Measurements from ENCODE around the gene SCNN1G.

SCNN1G gene, protein sequence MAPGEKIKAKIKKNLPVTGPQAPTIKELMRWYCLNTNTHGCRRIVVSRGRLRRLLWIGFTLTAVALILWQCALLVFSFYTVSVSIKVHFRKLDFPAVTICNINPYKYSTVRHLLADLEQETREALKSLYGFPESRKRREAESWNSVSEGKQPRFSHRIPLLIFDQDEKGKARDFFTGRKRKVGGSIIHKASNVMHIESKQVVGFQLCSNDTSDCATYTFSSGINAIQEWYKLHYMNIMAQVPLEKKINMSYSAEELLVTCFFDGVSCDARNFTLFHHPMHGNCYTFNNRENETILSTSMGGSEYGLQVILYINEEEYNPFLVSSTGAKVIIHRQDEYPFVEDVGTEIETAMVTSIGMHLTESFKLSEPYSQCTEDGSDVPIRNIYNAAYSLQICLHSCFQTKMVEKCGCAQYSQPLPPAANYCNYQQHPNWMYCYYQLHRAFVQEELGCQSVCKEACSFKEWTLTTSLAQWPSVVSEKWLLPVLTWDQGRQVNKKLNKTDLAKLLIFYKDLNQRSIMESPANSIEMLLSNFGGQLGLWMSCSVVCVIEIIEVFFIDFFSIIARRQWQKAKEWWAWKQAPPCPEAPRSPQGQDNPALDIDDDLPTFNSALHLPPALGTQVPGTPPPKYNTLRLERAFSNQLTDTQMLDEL

DNA sequence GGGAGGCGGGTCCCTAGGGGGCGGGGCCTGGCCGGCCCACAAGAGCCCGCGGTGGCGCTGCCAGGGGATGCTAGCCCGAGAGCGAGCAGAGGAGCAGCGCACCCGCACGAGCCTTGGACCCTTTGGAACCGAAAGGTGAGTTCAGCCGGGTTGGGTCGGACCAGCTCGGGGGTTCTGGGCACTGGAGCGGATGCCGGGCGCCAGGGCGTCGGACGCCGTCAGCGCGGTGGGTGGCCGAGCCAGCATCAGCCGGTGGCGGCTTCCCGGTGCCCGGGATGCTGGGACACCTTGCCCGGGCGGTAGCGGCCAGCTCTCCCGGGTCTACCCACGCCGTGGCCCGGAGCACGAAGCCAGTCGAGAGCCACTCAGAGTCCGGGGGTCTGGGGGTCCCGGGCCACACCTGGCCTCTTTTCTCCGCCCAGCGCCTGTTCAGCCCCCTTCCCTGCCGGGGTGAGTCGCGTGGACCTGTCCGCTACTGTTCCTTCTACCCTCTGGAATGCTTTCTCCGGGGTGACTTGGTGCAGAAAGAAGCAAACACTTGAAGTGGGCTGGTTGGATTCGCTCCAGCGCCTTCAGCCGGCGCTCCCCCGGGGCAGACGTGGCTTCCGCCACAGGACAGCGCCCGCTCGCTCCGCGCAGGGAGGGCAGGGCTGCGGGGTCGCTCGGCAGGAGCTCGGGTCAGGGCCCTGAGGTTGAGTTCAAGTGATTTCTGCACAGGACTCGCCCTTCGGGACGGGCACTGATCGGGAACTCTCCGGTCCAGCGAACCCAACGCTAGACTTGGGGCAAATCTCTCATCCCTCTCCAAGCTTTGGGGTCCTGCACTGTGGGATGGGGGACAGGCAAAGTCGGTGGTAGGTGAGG lies at the start of gene SCNN1G:
TSS of gene SCNN1G (plus strand) at position 67 of the 864 bp plus-strand sequence. CDS start 3,527 bp downstream, outside the sequence.
- Histone ChIP-seq H3K36me3 (ENCODE audit: control insufficient read depth in 1 of 2, insufficient read depth in 2 of 2, low read length in 2 of 2) (no peaks in the 10 kb centered on the region), H3K4me3 (ENCODE audit: low read depth in 1 of 2, low read length in 2 of 2) (peak within 1 kb of the TSS; percentile 52 to 65), H3K9ac (ENCODE audit: low read depth in 1 of 2, low read length in 2 of 2) (no peak within 1 kb of the TSS), H3K27me3 (ENCODE audit: control insufficient read depth in 1 of 2, insufficient read depth in 2 of 2, low read length in 2 of 2) (peaks cover 34 to 35% of the 10 kb centered on the region in 2 donors), H3K4me1 (ENCODE audit: control insufficient read depth in 1 of 2, insufficient read depth in 2 of 2, low read length in 2 of 2) (peaks cover 0 to 8% of the 10 kb centered on the region in 2 donors), H3K27ac (ENCODE audit: low read depth, low read length) (no peak within 1 kb of the TSS), H3K9me3 (ENCODE audit: control insufficient read depth in 1 of 2, low read length in 2 of 2) (no peaks in the 10 kb centered on the region)

DNA sequence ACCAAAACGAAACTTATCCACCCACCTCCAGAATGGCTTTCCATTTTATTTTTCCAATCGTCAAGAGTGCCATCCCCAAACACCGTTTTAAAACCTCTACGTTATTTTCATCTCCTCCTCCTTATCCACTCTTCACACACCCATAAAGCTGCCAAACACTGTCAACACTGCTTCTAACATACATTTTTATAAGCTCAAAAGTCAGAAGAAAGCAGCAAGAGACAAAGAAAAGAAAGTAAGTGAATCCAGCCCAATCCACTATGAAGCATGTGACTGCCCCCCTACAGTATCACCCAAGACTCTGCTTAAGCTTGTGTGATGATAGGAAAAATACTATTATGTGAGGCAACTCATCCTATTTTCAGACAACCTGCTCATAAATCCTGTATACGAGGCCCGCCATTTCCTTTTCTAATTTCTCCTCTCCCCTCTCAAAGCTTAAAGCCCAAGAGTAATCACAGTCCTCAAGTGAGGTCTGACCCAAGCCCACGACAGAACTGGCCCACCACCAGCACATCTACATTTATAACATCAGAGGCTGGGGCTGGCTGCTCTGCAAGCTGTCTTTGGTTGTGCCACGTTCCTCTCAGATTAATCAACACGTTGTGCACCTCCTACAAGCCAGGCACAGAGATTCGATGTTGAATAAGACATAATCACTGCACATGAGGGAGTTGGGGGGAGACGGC lies 49.6 kb upstream of the SCNN1G start:
- H3K4me1 ChIP-seq (ENCODE audit: control insufficient read depth in 1 of 2, insufficient read depth in 2 of 2, low read length in 2 of 2): peaks cover 0 to 8% of the 10 kb centered on the region in 2 donors
- H3K4me3 ChIP-seq (ENCODE audit: low read depth in 1 of 2, low read length in 2 of 2): no peak overlapping the region
- no peak overlapping the region for H3K9ac ChIP-seq (ENCODE audit: low read depth in 1 of 2, low read length in 2 of 2)
- no peaks in the 10 kb centered on the region for H3K36me3 ChIP-seq (ENCODE audit: control insufficient read depth in 1 of 2, insufficient read depth in 2 of 2, low read length in 2 of 2)
- no peaks in the 10 kb centered on the region for H3K27me3 ChIP-seq (ENCODE audit: control insufficient read depth in 1 of 2, insufficient read depth in 2 of 2, low read length in 2 of 2)
- peaks cover 0 to 6% of the 10 kb centered on the region in 2 donors for H3K9me3 ChIP-seq (ENCODE audit: control insufficient read depth in 1 of 2, low read length in 2 of 2)
- H3K27ac ChIP-seq (ENCODE audit: low read depth, low read length): peak overlapping the region; percentile 14

DNA sequence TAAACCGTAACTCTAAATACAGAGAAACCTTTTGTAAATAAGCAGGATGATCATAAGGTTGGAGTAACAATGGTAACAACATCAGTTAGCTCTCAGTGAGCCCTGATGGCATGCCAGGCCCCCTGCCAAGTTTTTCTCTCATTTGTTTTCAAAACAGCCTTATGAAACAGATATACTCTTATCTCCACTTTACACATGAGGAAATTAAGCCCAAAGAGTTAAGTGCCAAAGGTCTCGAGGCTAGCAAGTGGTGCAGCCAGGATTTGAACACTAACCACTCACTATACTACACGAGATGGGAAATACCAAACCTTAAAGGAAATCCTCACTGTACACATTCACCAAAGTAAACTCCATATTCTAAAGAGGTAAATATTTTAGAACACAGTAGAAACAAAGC lies 48.3 kb upstream of the SCNN1G start:
- Histone ChIP-seq H3K9ac (ENCODE audit: low read depth in 1 of 2, low read length in 2 of 2) (no peak overlapping the region), H3K27ac (ENCODE audit: low read depth, low read length) (no peak overlapping the region), H3K4me1 (ENCODE audit: control insufficient read depth in 1 of 2, insufficient read depth in 2 of 2, low read length in 2 of 2) (peaks cover 0 to 8% of the 10 kb centered on the region in 2 donors), H3K4me3 (ENCODE audit: low read depth in 1 of 2, low read length in 2 of 2) (no peak overlapping the region), H3K27me3 (ENCODE audit: control insufficient read depth in 1 of 2, insufficient read depth in 2 of 2, low read length in 2 of 2) (no peaks in the 10 kb centered on the region), H3K36me3 (ENCODE audit: control insufficient read depth in 1 of 2, insufficient read depth in 2 of 2, low read length in 2 of 2) (no peaks in the 10 kb centered on the region), H3K9me3 (ENCODE audit: control insufficient read depth in 1 of 2, low read length in 2 of 2) (peaks cover 0 to 6% of the 10 kb centered on the region in 2 donors)

DNA sequence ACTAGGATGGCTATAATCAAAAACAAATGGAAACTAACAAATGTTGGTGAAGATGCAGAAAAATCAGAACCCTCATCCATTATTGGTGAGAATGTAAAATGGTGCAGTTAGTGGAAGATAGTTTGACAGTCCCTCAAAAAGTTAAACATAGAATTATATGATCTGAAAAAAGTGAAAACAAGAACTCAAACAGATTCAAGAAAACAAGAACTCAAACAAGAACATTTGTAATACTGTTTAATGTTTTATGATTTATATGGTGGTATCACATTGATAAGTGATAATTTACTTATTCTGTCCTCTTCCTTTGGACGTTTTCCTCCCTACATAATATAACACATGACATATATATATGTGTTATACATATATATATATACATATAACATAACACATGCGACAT lies 45.3 kb upstream of the SCNN1G start:
- H3K27me3 ChIP-seq (ENCODE audit: control insufficient read depth in 1 of 2, insufficient read depth in 2 of 2, low read length in 2 of 2): no peaks in the 10 kb centered on the region
- no peak overlapping the region for H3K9ac ChIP-seq (ENCODE audit: low read depth in 1 of 2, low read length in 2 of 2)
- peaks cover 0 to 6% of the 10 kb centered on the region in 2 donors for H3K9me3 ChIP-seq (ENCODE audit: control insufficient read depth in 1 of 2, low read length in 2 of 2)
- peaks cover 11 to 25% of the 10 kb centered on the region in 2 donors for H3K4me1 ChIP-seq (ENCODE audit: control insufficient read depth in 1 of 2, insufficient read depth in 2 of 2, low read length in 2 of 2)
- no peaks in the 10 kb centered on the region for H3K36me3 ChIP-seq (ENCODE audit: control insufficient read depth in 1 of 2, insufficient read depth in 2 of 2, low read length in 2 of 2)
- no peak overlapping the region for H3K27ac ChIP-seq (ENCODE audit: low read depth, low read length)
- H3K4me3 ChIP-seq (ENCODE audit: low read depth in 1 of 2, low read length in 2 of 2): no peak overlapping the region

DNA sequence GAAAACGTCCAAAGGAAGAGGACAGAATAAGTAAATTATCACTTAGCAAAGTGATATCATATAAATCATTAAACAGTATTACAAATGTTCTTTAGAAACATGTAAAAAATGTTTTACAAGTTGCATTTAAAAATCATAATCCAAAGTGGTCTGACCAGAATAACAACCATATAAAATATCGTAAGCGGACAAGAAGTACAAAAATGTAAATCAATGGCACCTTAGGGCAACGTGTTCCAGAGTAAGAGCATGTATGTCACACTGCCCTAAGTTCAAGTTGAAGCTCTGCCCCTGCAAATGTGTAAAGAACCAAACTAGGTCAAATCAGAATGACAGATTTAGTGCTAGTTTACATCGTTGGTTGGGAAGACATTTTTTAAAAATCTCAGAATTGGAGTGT lies 44.7 kb upstream of the SCNN1G start:
- peaks cover 15 to 31% of the 10 kb centered on the region in 2 donors for H3K4me1 ChIP-seq (ENCODE audit: control insufficient read depth in 1 of 2, insufficient read depth in 2 of 2, low read length in 2 of 2)

DNA sequence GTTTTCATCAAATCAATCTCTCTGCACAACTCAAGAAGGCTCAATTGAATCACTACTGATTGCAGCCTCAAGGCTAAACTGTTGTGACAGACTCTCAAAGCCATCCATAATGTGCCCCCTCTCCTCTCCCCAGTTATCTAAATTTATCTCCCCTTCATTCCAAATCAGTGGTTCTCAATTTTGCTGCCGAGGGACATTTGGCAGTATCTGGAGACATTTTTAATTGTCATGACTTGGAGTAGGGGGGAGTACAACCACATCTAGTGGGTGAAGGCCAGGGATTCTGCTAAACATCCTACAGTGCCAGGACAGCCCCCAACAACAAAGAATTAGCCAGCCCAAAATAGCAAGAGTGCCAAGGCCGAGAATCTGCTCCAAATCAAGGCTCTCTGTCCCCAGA lies 42.4 kb upstream of the SCNN1G start:
- H3K27ac ChIP-seq (ENCODE audit: low read depth, low read length): no peak overlapping the region
- no peak overlapping the region for H3K4me3 ChIP-seq (ENCODE audit: low read depth in 1 of 2, low read length in 2 of 2)
- no peaks in the 10 kb centered on the region for H3K36me3 ChIP-seq (ENCODE audit: control insufficient read depth in 1 of 2, insufficient read depth in 2 of 2, low read length in 2 of 2)
- peaks cover 0 to 6% of the 10 kb centered on the region in 2 donors for H3K9me3 ChIP-seq (ENCODE audit: control insufficient read depth in 1 of 2, low read length in 2 of 2)
- H3K9ac ChIP-seq (ENCODE audit: low read depth in 1 of 2, low read length in 2 of 2): no peak overlapping the region
- H3K4me1 ChIP-seq (ENCODE audit: control insufficient read depth in 1 of 2, insufficient read depth in 2 of 2, low read length in 2 of 2): peaks cover 15 to 22% of the 10 kb centered on the region in 2 donors
- H3K27me3 ChIP-seq (ENCODE audit: control insufficient read depth in 1 of 2, insufficient read depth in 2 of 2, low read length in 2 of 2): no peaks in the 10 kb centered on the region

More for the DNA sequence above, 44.7 kb upstream of the SCNN1G start:
- H3K4me3 ChIP-seq (ENCODE audit: low read depth in 1 of 2, low read length in 2 of 2): no peak overlapping the region
- H3K36me3 ChIP-seq (ENCODE audit: control insufficient read depth in 1 of 2, insufficient read depth in 2 of 2, low read length in 2 of 2): no peaks in the 10 kb centered on the region
- peaks cover 0 to 6% of the 10 kb centered on the region in 2 donors for H3K9me3 ChIP-seq (ENCODE audit: control insufficient read depth in 1 of 2, low read length in 2 of 2)
- H3K27ac ChIP-seq (ENCODE audit: low read depth, low read length): no peak overlapping the region
- H3K9ac ChIP-seq (ENCODE audit: low read depth in 1 of 2, low read length in 2 of 2): no peak overlapping the region
- no peaks in the 10 kb centered on the region for H3K27me3 ChIP-seq (ENCODE audit: control insufficient read depth in 1 of 2, insufficient read depth in 2 of 2, low read length in 2 of 2)

DNA sequence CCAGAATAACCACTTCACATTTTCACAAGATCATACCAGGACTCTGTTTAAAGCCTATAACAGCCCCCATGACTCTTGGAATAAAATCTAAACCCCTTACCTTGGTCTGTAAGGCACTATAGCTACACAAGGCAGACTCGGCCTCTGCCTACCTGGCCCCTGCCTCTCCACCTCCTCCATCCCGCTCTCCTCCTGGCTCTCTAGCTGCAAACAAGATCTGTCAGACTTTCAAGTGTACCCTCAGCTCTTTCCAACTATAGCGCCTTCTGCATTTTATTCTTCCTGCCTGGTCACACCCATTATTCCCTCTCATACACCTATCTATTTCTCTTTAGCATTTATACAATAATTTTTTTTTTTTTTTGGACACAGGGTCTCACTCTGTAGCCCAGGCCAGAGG lies 41.5 kb upstream of the SCNN1G start:
- H3K9me3 ChIP-seq (ENCODE audit: control insufficient read depth in 1 of 2, low read length in 2 of 2): peaks cover 0 to 6% of the 10 kb centered on the region in 2 donors
- H3K36me3 ChIP-seq (ENCODE audit: control insufficient read depth in 1 of 2, insufficient read depth in 2 of 2, low read length in 2 of 2): no peaks in the 10 kb centered on the region
- H3K4me1 ChIP-seq (ENCODE audit: control insufficient read depth in 1 of 2, insufficient read depth in 2 of 2, low read length in 2 of 2): peaks cover 15 to 22% of the 10 kb centered on the region in 2 donors
- H3K27ac ChIP-seq (ENCODE audit: low read depth, low read length): no peak overlapping the region
- H3K9ac ChIP-seq (ENCODE audit: low read depth in 1 of 2, low read length in 2 of 2): no peak overlapping the region
- H3K4me3 ChIP-seq (ENCODE audit: low read depth in 1 of 2, low read length in 2 of 2): no peak overlapping the region
- H3K27me3 ChIP-seq (ENCODE audit: control insufficient read depth in 1 of 2, insufficient read depth in 2 of 2, low read length in 2 of 2): no peaks in the 10 kb centered on the region

DNA sequence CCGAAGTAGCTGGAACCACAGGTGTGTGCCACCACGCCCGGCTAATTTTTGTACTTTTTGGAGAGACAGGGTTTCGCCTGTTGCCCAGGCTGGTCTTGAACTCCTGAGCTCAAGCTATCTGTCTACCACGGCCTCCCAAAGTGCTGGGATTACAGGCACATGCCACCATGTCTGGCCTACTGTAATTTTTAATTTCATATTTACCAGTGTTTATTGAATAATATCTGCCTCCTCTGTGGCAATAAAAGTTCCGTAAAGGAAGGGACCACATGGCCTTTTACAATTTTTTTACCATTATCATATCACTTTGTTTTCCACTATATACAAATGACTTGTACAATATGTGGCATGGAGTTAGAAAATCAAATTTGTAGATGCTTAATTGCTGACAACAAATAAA lies 41.0 kb upstream of the SCNN1G start:
- no peak overlapping the region for H3K27ac ChIP-seq (ENCODE audit: low read depth, low read length)
- peaks cover 15 to 22% of the 10 kb centered on the region in 2 donors for H3K4me1 ChIP-seq (ENCODE audit: control insufficient read depth in 1 of 2, insufficient read depth in 2 of 2, low read length in 2 of 2)
- no peak overlapping the region for H3K4me3 ChIP-seq (ENCODE audit: low read depth in 1 of 2, low read length in 2 of 2)
- no peaks in the 10 kb centered on the region for H3K36me3 ChIP-seq (ENCODE audit: control insufficient read depth in 1 of 2, insufficient read depth in 2 of 2, low read length in 2 of 2)
- H3K27me3 ChIP-seq (ENCODE audit: control insufficient read depth in 1 of 2, insufficient read depth in 2 of 2, low read length in 2 of 2): no peaks in the 10 kb centered on the region
- no peak overlapping the region for H3K9ac ChIP-seq (ENCODE audit: low read depth in 1 of 2, low read length in 2 of 2)
- peaks cover 0 to 6% of the 10 kb centered on the region in 2 donors for H3K9me3 ChIP-seq (ENCODE audit: control insufficient read depth in 1 of 2, low read length in 2 of 2)

DNA sequence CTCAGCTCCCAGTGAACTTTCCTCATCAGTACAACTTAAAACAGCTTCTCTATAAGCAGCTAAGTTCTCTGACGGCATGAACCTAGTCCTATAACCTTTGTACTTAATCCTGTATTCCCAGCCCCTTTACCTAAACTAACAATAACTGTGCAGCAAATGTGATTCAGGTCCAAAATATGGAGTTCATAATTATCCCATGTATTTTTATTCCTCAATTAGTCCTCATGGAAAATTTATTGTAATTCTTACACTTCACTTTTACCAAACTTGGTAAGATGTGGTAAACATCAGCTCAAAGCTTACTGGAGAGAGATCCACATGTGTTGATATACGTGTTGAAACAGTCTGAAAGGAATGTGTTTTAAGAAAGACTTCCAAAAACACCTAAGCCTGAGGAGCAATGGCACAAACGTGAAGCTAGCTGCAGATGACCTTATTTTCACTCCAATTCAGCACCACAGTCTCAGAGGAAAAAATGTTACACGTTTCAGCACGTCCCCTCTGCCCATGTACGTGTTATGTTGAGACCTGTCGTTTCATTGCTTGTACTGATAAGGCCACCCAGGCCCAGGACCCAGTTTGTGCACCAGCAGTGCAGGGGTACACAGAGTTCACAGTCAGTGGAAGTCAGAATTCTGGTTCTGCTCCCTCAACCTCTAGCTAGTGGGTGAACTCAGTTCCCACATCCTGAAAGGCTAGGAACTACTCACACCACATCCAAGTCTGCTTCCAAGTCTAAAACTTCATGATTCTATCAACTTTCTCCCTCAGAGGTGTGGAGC lies 40.4 kb upstream of the SCNN1G start:
- H3K27me3 ChIP-seq (ENCODE audit: control insufficient read depth in 1 of 2, insufficient read depth in 2 of 2, low read length in 2 of 2): no peaks in the 10 kb centered on the region
- H3K4me1 ChIP-seq (ENCODE audit: control insufficient read depth in 1 of 2, insufficient read depth in 2 of 2, low read length in 2 of 2): peaks cover 15 to 22% of the 10 kb centered on the region in 2 donors
- H3K9me3 ChIP-seq (ENCODE audit: control insufficient read depth in 1 of 2, low read length in 2 of 2): peaks cover 0 to 1% of the 10 kb centered on the region in 2 donors
- H3K9ac ChIP-seq (ENCODE audit: low read depth in 1 of 2, low read length in 2 of 2): no peak overlapping the region
- H3K4me3 ChIP-seq (ENCODE audit: low read depth in 1 of 2, low read length in 2 of 2): no peak overlapping the region
- no peak overlapping the region for H3K27ac ChIP-seq (ENCODE audit: low read depth, low read length)
- no peaks in the 10 kb centered on the region for H3K36me3 ChIP-seq (ENCODE audit: control insufficient read depth in 1 of 2, insufficient read depth in 2 of 2, low read length in 2 of 2)

Measured in duodenal mucosa (tissue), 2 donors.